Measurements from ENCODE around the gene GAS1.

DNA sequence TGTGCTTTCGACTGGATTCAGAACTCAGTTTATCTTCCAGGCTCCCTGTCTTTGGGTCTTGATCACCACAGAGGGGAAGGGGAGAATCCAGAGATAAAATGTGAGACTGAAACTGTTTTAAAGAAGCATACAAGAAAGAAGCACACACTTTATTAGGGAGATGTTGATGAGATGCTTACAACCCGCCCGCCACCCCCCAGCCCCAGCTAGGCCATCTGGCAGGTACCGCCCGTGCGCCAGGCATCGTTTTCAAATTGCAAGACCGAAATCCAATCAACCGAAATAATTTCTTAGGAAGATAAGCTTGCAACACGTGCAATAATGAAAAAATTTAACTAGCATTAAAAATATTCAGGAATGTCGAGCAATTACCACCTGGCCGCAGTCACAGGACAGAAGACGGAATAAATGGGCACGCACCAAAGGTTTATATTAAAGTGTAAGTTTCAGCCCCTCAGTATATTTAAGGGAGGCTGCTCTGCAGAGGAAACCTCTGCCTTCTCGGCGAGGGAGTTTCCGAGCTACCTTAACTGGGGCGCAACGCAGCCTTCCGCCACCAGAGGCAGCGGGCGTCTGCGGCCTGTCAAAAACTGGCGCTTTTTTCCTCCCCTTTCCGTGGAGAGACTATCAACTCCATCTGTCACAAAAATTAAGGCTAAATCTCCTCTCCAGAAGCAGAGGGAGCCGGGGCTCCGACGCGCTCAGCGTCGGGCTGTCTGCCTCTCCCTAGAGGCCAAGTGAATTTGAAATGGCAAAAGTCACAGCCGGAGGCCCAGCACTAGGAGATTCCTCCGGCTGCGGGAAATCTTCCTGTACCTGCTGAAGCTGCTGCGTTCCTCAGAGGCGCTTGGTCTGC, 996 bp upstream of the GAS1 start:
- TF ChIP-seq, protein P1, sequence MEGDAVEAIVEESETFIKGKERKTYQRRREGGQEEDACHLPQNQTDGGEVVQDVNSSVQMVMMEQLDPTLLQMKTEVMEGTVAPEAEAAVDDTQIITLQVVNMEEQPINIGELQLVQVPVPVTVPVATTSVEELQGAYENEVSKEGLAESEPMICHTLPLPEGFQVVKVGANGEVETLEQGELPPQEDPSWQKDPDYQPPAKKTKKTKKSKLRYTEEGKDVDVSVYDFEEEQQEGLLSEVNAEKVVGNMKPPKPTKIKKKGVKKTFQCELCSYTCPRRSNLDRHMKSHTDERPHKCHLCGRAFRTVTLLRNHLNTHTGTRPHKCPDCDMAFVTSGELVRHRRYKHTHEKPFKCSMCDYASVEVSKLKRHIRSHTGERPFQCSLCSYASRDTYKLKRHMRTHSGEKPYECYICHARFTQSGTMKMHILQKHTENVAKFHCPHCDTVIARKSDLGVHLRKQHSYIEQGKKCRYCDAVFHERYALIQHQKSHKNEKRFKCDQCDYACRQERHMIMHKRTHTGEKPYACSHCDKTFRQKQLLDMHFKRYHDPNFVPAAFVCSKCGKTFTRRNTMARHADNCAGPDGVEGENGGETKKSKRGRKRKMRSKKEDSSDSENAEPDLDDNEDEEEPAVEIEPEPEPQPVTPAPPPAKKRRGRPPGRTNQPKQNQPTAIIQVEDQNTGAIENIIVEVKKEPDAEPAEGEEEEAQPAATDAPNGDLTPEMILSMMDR (conservative IDR thresholded peaks at IDR 0.05 in 1 of 2, IDR thresholded peaks at IDR 0.05 in 1 of 2; ENCODE audit: extremely low read depth in 1 of 2, insufficient read depth in 1 of 2, low read depth in 1 of 2, low read length in 2 of 2), result peak; percentile 86 to 95
- TF ChIP-seq EZH2 (IDR thresholded peaks at IDR 0.05; ENCODE audit: borderline replicate concordance, low read length), result no peak

Measured in mammary epithelial cell (primary cell).